GM19467 (cell line): ENCODE results near the gene NUP210.

Experiments
- ATAC-seq: cut with Tn5 transposase; IDR thresholded peaks from one replicate; pipeline ENCODE4 v1.9.1; 2021; ENCODE audit warnings: mild to moderate bottlenecking, moderate library complexity; ENCODE audit not compliant: unreplicated experiment

NUP210 gene

DNA sequence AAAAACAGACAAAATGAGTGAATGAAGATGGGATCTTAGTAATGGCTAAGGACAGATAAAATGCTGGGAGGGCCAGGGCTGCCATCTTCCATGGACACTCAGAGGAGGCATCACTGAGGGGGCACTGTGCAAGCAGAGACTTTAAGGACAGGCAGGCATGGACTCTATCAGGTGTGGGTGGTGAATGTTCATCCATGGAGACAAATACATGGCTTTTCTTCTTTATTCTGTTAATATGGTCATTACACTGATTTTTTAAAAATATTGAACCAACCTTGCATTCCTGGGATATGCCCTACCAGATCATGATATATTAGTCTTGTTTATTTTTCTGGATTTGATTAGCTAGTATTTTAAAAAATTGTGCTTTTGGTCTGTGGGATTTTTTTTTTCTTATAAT, 12.2 kb downstream of the NUP210 start:
- ATAC-seq: no peak

DNA sequence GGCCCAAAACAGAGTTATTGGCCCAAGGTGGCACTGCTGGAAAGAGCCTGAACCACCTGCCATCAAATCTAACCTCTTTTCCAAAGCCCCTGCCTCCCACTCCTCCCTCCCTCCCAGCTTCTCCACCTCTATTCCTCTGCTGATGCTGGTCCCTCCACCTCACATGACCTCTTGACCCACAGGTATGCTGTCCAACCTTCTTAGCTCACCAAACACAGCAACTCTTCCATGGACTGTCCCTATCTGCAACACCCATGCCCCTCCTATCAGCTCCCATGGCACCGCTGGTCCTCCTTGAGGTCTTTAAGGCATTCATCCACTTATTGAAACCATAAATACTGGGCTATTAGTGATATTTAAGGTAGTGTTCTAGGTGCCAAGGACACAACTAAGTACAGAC, 12.6 kb downstream of the NUP210 start:
- no peak for ATAC-seq

DNA sequence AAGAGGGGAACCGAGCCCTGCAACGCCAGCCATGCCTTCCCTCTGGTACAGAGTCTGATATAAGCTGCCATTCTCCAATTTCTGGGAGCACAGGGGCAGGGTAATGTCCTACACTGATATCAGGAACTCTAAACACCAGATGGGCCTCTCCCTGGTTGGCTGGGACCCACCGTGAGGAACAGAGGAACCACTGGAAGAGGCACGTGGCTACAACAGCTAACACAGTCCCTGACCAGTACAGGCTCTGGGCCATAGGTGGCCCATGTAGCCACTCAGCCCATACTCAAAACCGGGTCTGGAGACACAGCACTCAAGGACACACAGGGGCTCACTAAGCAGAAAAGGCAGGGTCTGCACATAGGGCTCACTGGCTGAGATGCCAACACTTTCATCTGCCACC, 13.9 kb downstream of the NUP210 start:
- ATAC-seq: no peak

DNA sequence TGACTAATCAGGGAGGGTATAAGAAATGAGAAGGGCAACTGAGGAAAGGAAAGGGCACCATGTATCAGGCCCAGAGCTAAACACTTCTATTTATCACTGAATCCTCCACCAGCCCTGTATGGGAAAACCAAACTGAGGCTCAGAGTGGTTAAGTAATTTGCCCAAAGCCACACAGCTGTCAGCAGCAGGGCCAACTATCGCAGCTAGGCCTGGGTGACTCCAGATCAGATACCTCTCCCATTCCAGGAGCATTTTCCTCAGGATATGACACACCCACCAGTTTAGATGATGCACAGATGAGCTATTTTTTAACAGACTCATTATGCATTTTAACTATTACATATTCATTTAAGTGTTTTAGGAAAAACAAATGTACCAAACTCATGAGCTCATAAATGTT, 14.5 kb downstream of the NUP210 start:
- no peak for ATAC-seq

- no peak for ATAC-seq
These were observed 15.3 kb downstream of the NUP210 start for GRCh38 chr3:13404626-13405452.

- ATAC-seq: no peak
These were observed 16.3 kb downstream of the NUP210 start for GRCh38 chr3:13403847-13404246.

DNA sequence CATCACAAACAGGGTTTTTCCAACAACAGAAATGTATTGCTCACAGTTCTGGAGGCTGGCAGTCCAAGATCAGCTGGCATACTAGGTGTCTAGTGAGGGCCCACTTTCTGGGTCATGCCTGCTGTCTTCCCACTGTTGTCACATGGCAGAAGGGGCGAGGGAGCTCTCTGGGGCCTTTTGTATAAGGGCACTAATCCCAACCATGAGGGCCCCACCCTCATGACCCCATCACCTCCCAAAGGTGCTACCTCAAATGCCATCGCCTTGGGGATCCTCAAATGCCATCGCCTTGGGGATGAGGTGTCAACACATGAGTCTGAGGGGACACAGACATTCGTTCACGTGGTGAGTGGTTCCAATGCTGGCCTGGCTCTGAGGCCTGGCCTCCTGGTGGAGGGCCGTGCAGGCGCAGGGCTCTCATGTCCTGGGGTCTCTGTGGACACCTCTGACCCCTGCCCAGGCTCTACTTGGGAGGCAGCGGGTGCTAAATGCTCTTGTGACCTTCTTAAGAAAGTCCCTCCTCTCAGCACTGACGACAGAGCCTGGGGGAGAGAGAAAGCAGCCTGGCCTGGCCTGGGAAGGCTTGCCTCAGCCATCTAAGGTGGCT, 16.8 kb downstream of the NUP210 start:
- no peak for ATAC-seq

DNA sequence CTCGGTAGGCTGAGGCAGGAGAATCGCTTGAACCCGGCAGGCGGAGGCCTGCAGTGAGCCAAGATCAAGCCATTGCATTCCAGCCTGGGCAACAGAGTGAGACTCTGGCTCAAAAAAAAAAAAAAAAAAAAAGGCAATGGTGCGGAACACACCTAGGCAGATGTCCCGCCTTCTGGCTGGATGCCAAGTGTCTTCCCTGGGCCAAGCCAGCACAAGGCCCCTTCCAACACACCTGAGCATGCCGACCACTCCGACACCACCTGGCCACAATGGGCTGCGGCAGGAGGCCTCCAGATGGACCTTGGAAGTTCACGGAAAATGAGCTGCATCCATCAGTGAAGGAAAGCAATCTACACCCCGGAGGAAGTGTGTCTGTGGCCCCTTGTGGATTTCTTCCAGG, 19.0 kb downstream of the NUP210 start:
- ATAC-seq: no peak

GRCh38 chr3:13400114-13400673, 19.9 kb downstream of the NUP210 start:
- no peak for ATAC-seq

- ATAC-seq: no peak
These were observed 20.5 kb downstream of the NUP210 start for GRCh38 chr3:13399603-13400002.

GRCh38 chr3:13397316-13397715, 22.8 kb downstream of the NUP210 start:
- no peak for ATAC-seq

GRCh38 chr3:13394363-13394762, 25.8 kb downstream of the NUP210 start:
- no peak for ATAC-seq

DNA sequence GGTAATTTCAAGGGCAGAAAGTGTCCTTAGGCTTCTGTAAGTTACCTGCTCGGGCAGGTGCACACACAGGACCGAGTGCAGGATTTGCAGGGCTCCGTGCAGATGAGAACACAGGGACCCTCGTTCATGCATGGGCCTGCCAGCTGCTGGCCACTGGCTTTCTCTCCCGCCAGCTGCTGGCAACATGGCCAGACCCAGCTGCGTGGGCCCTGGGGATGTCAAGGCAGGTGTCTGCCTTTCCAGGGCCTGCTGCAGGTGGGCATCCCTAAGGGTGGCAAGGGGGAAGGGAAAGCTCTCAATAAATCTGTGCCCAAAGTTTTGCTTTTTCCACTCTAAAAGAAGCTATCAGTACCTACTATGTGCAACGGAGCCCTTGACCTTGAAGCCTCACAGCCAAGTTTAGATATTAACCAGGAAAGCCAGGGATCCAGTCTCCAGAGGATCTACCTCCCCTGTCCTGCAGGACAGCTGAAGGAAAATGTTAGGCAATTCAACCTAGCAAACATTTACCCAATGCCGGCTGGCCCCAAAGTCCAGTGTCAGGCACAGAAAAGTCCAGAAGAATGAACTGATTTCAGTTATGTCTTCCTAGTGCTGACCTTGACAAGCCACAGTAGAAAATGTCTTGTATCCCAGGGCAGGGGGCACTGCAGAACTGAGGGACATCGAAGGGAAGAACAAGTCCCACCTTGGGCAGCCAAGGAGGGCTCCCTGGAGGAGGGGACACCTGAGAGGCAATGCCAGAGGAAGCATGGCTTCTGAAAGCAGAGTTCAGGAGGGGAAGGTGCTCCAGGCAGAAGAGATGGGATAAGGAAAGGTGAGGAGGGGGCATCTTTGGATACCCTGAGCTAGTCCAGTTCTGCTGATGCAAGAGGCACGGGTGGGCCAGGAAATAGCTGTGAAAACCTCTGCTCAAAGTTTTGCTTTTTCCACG, 26.4 kb downstream of the NUP210 start:
- no peak for ATAC-seq

DNA sequence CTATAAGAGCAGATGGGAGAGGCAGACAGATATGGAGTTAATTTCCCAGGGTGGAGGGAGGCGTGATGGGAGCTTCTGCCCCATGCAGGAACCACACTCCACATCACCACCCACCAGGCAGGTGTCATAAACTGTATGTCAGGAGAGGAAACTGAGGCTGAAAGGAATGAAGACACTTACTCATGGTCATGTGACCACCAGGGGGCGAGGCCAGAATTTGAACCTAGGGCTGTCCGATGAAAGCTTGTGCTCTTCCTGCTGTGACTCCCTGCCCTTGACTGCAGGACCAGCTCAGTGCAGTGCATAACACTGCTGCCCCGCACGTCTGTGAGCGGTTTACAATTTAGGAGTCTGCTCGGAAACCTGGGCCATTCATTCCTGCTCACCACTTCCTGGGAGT, 28.8 kb downstream of the NUP210 start:
- ATAC-seq: no peak

DNA sequence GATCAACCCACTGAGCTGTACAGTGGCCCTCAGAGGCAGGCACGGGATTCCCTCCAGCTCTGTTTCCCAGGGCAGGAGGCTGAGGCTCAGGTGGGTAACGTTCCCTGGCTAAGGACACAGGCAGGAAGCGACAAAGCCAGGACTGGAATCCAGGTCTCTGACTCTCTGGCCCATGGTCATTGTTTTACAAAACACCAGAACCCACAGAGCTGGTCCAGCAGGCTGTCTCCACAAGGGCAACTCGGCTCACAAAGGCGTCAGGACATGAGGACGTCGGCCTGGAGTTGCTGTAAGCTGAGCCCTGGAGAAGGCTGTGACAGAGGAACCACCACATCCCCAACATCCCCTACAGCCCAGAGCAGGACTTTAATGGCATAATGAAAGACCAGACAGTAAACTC, 30.7 kb downstream of the NUP210 start:
- ATAC-seq: no peak

GRCh38 chr3:13388816-13389215, 31.3 kb downstream of the NUP210 start:
- no peak for ATAC-seq

GRCh38 chr3:13385373-13385965, 34.7 kb downstream of the NUP210 start:
- ATAC-seq: no peak

DNA sequence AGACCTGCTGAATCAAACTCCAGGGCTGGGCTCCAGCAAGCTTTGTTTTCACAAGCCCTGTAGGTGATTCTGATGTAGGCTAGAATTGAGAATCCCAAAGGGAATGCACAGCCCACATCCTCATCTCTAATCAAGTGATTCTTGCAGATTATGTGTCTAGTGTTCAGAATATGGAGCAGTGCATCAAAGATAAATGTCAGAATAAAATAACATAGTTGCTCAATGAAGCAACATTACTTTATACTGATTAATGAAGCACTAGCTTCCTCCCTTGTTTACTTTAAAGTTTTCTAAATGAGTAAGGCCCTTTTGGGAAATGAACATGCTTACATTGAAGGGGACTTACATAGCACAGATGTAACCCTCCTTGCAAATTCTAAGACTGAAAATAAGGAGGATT, 39.2 kb downstream of the NUP210 start:
- no peak for ATAC-seq

DNA sequence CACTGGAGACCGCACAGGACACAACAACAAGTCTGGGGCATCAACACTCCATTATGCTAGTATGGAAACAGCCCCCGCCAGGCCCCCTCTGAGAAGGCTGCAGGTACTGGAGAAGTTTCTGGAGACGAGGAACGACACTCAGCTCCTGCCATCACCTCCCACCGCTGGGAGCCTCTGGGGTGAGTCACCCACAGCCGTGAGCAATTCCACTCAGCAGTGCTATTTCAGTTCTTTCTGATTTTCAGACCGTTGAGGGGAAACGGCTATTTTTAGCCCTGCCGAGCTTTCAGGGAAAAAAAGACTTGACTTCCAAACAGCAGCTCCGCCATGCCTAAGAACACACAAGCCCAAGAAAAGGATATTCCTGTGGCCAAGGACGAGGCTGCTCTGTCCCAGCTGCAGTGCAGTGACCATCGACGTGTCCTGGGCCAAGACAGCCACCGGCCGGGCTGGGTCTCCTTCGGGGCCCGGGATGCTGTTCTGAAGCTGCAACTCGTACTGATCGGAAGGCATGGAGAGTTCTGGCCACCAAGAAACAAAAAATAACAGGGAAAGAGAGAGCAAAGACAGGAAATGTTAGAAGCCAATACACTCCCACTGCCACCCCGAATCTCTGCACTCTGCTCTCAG, 40.8 kb downstream of the NUP210 start:
- no peak for ATAC-seq

DNA sequence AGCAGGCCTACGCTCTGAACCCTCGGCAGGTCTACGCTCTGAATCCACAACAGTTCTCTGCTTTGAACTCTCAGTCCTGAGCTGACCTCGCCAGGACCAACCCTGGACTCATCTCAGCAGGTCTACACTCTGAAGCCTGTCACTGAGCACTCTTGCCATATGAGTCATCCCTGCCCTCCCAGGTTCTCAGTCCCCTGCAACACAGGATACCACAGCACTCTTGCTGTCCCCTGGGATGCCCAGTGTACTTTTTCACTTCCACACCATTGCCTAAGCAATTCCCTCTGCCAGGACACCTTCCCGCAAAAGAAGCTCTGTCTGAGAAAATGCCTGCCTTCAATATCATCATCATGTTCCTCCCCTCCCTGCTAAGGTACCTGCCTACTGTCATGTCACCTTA, 42.0 kb downstream of the NUP210 start:
- ATAC-seq: no peak
